ENCODE measurements around the gene RNF175.
A peak's percentile ranks its signal among the peaks of the same experiment; 100 is the strongest.

The RNF175 gene

DNA sequence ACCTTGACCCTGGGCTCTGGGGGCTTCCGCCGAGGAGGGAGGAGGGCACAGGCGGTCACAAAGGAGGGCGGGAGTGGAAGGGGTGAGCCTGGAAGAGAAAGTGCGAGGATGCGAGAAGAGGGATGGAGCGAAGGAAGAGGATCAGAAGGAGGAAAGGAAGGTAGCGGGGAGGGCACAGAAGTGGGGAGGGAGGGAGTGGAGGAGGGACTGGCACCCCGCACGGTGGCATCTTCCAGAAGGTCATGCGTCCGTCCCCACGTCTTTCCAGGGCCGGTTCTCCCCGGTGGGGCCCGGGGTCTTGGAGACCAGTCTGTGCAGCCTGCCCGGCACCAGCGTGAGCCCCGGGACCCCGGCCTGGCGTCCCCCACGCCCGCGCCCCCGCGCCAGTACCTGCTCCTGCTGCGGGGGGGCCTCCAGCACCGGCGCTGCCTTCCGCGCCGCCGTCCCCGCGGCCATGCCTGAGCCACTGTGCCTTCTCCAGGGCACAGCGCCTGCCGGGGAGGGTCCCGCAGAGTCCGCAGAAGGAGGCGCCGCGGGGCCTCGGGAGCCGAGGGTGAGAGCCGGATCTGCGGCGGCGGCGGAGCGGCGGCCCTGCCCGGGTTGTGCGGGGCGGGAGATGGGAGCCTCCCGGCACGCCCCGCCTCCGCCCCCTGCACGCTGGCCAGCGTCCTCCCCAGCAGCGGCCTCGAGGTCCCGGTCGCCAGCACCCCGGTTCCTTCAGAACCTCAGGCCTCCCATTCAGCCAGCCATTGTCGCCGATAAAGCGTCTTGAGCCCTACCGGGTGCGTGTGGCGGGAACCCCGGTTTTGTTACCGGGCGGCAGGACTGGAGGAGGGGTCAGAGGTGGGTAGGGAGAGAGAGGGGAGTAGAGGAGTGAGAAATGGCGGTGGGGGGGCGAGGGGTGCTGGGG lies at the start of gene RNF175:
Gene RNF175 (minus strand): TSS at position 618 of the 910 bp plus-strand sequence. CDS start 162 bp downstream, at position 456.
- Histone ChIP-seq H4K20me1 (ENCODE audit: insufficient read depth, low read length) (no peaks in the 10 kb centered on the region), H3K4me3 (ENCODE audit: low read length) (peak within 1 kb of the TSS; percentile 36; the same call in 1 of the 2 replicates), H3K27ac (ENCODE audit: low read length) (no peak within 1 kb of the TSS), H3K9me2 (replicated peaks; ENCODE audit: insufficient read depth, low read length) (no peaks in the 10 kb centered on the region), H3K9ac (ENCODE audit: low read length) (no peak within 1 kb of the TSS), H3K27me3 (replicated peaks; ENCODE audit: insufficient read depth, low read length) (no peaks in the 10 kb centered on the region), H3K36me3 (replicated peaks; ENCODE audit: insufficient read depth, low read length) (no peaks in the 10 kb centered on the region), H3K79me2 (ENCODE audit: low read length) (no peaks in the 10 kb centered on the region), H3F3A (ENCODE audit: insufficient read depth, low read length) (no peaks in the 10 kb centered on the region), H2AFZ (ENCODE audit: low read length) (0 out of 2 replicates have a peak within 1 kb of the TSS, but pooled peaks have one; percentile 16), H3K4me1 (ENCODE audit: low read length) (no peaks in the 10 kb centered on the region), H3K4me2 (ENCODE audit: low read depth, low read length) (peak within 1 kb of the TSS; percentile 35; the same call in 1 of the 2 replicates), H3K9me3 (replicated peaks; ENCODE audit: insufficient read depth, low read length) (no peaks in the 10 kb centered on the region)
- DNase-seq: no peak
- TF ChIP-seq, protein P1, sequence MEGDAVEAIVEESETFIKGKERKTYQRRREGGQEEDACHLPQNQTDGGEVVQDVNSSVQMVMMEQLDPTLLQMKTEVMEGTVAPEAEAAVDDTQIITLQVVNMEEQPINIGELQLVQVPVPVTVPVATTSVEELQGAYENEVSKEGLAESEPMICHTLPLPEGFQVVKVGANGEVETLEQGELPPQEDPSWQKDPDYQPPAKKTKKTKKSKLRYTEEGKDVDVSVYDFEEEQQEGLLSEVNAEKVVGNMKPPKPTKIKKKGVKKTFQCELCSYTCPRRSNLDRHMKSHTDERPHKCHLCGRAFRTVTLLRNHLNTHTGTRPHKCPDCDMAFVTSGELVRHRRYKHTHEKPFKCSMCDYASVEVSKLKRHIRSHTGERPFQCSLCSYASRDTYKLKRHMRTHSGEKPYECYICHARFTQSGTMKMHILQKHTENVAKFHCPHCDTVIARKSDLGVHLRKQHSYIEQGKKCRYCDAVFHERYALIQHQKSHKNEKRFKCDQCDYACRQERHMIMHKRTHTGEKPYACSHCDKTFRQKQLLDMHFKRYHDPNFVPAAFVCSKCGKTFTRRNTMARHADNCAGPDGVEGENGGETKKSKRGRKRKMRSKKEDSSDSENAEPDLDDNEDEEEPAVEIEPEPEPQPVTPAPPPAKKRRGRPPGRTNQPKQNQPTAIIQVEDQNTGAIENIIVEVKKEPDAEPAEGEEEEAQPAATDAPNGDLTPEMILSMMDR (IDR thresholded peaks at IDR 0.05; ENCODE audit: low read length): no peak
- no peak for TF ChIP-seq EZH2phosphoT487 (IDR thresholded peaks at IDR 0.05; ENCODE audit: low read length)
- TF ChIP-seq EZH2 (optimal IDR thresholded peaks at IDR 0.05; ENCODE audit: low read depth, low read length): no peak

DNA sequence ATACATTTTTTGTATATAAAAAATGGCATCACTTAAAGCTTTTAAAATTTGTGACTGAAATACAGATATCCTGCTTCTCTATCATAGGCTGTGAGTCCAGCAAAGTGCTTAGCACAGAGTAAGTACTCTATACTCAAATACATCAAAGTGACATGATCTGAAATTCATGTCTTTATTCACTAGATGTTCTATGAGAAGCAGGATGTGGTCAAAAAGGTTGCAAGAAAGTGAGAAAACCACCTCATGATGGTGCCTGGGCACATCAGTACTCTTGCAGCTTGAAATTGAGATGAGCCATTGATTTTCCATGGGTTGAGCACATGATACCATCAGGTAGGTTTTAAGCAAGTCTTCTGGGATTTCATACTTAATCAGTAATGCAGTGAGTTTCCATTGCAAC lies 49.5 kb upstream of the RNF175 start:
- H4K20me1 ChIP-seq (ENCODE audit: insufficient read depth, low read length): no peaks in the 10 kb centered on the region

DNA sequence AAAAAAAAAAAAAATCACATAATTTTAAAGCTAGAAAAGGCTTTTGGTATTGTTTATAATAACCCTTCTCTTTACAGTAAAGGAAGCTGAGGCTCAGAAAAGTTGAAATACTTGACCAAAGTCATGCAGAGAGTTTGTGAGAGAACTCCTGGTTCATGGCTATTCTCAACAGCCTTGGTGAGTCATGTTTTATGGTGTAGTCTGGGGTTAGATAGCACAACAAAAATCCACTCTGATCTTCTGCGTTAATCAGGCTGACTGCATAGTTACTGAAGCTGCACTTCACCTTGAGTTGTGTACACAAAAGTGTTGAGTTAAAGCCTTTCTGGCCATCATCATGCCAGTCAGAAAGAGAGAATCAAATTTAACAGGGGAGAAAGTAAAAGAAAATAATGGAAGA lies 48.4 kb upstream of the RNF175 start:
- Histone ChIP-seq H3K4me1 (ENCODE audit: low read length) (no peaks in the 10 kb centered on the region), H3K4me3 (ENCODE audit: low read length) (no peak overlapping the region), H4K20me1 (ENCODE audit: insufficient read depth, low read length) (no peaks in the 10 kb centered on the region), H2AFZ (ENCODE audit: low read length) (no peak overlapping the region), H3K9ac (ENCODE audit: low read length) (no peak overlapping the region), H3K36me3 (replicated peaks; ENCODE audit: insufficient read depth, low read length) (no peaks in the 10 kb centered on the region), H3K9me3 (replicated peaks; ENCODE audit: insufficient read depth, low read length) (no peaks in the 10 kb centered on the region), H3F3A (ENCODE audit: insufficient read depth, low read length) (no peaks in the 10 kb centered on the region), H3K79me2 (ENCODE audit: low read length) (no peaks in the 10 kb centered on the region), H3K27ac (ENCODE audit: low read length) (no peak overlapping the region), H3K9me2 (replicated peaks; ENCODE audit: insufficient read depth, low read length) (no peaks in the 10 kb centered on the region), H3K4me2 (ENCODE audit: low read depth, low read length) (no peak overlapping the region), H3K27me3 (replicated peaks; ENCODE audit: insufficient read depth, low read length) (no peaks in the 10 kb centered on the region)
- DNase-seq: no peak
- TF ChIP-seq, protein P1 (IDR thresholded peaks at IDR 0.05; ENCODE audit: low read length): no peak

More for the DNA sequence above, 49.5 kb upstream of the RNF175 start:
- no peaks in the 10 kb centered on the region for H3K27me3 ChIP-seq (replicated peaks; ENCODE audit: insufficient read depth, low read length)
- no peak overlapping the region for H2AFZ ChIP-seq (ENCODE audit: low read length)
- no peaks in the 10 kb centered on the region for H3K79me2 ChIP-seq (ENCODE audit: low read length)
- H3K9me3 ChIP-seq (replicated peaks; ENCODE audit: insufficient read depth, low read length): no peaks in the 10 kb centered on the region
- H3K4me1 ChIP-seq (ENCODE audit: low read length): no peaks in the 10 kb centered on the region
- H3K9me2 ChIP-seq (replicated peaks; ENCODE audit: insufficient read depth, low read length): no peaks in the 10 kb centered on the region
- no peaks in the 10 kb centered on the region for H3K36me3 ChIP-seq (replicated peaks; ENCODE audit: insufficient read depth, low read length)
- no peak overlapping the region for H3K4me2 ChIP-seq (ENCODE audit: low read depth, low read length)
- TF ChIP-seq EZH2phosphoT487 (IDR thresholded peaks at IDR 0.05; ENCODE audit: low read length) (no peak), EZH2 (optimal IDR thresholded peaks at IDR 0.05; ENCODE audit: low read depth, low read length) (no peak)
- TF ChIP-seq, protein P1 (IDR thresholded peaks at IDR 0.05; ENCODE audit: low read length): no peak
- H3F3A ChIP-seq (ENCODE audit: insufficient read depth, low read length): no peaks in the 10 kb centered on the region
- H3K9ac ChIP-seq (ENCODE audit: low read length): no peak overlapping the region
- DNase-seq: peak; percentile 18
- H3K4me3 ChIP-seq (ENCODE audit: low read length): no peak overlapping the region
- H3K27ac ChIP-seq (ENCODE audit: low read length): no peak overlapping the region
